Measurements from ENCODE around the gene GJD4.

The GJD4 gene

DNA sequence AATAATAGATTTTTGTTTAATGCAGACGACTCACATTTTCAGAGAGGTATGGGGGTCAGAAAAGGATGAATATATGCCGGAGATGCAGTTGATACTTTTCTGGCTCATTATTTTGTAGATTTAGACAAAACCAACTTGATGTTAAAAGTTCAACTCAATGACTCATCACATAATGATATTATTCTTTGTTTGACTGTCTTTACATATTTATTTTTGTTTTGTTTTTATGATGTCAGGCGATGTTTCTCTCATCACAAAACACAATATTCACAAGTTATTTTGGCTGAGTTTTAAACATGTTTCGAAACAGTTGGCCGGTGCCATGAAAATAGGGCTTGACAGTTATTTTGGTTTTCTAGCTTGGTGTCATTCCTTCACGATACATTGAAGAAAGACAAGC is 1.3 kb downstream of the GJD4 start:
- Histone ChIP-seq H3K27me3 (ENCODE audit: control insufficient read depth, low read length) (peaks cover 5% of the 10 kb centered on the region), H3K4me3 (ENCODE audit: low read length) (no peak overlapping the region), H3F3A (ENCODE audit: control insufficient read depth, insufficient read depth) (no peaks in the 10 kb centered on the region), H3K9me2 (replicated peaks; ENCODE audit: control insufficient read depth, low read length) (no peaks in the 10 kb centered on the region), H3K9me3 (ENCODE audit: control insufficient read depth, insufficient read depth, low read length) (no peaks in the 10 kb centered on the region), H3K79me2 (ENCODE audit: control insufficient read depth, low read length) (no peaks in the 10 kb centered on the region), H4K20me1 (ENCODE audit: control insufficient read depth, insufficient read depth, low read depth, low read length) (no peaks in the 10 kb centered on the region), H3K4me1 (ENCODE audit: control insufficient read depth, low read length) (peaks cover 7% of the 10 kb centered on the region), H3K4me2 (ENCODE audit: low read length) (no peak overlapping the region), H3K36me3 (ENCODE audit: control insufficient read depth, low read length) (no peaks in the 10 kb centered on the region), H3K27ac (ENCODE audit: low read depth, low read length) (no peak overlapping the region)
- TF ChIP-seq, protein P1, sequence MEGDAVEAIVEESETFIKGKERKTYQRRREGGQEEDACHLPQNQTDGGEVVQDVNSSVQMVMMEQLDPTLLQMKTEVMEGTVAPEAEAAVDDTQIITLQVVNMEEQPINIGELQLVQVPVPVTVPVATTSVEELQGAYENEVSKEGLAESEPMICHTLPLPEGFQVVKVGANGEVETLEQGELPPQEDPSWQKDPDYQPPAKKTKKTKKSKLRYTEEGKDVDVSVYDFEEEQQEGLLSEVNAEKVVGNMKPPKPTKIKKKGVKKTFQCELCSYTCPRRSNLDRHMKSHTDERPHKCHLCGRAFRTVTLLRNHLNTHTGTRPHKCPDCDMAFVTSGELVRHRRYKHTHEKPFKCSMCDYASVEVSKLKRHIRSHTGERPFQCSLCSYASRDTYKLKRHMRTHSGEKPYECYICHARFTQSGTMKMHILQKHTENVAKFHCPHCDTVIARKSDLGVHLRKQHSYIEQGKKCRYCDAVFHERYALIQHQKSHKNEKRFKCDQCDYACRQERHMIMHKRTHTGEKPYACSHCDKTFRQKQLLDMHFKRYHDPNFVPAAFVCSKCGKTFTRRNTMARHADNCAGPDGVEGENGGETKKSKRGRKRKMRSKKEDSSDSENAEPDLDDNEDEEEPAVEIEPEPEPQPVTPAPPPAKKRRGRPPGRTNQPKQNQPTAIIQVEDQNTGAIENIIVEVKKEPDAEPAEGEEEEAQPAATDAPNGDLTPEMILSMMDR (IDR thresholded peaks at IDR 0.05; ENCODE audit: low read depth, low read length, poor library complexity, severe bottlenecking): no peak
- no peak for TF ChIP-seq EZH2phosphoT487 (IDR thresholded peaks at IDR 0.05; ENCODE audit: borderline replicate concordance, low read length)

DNA sequence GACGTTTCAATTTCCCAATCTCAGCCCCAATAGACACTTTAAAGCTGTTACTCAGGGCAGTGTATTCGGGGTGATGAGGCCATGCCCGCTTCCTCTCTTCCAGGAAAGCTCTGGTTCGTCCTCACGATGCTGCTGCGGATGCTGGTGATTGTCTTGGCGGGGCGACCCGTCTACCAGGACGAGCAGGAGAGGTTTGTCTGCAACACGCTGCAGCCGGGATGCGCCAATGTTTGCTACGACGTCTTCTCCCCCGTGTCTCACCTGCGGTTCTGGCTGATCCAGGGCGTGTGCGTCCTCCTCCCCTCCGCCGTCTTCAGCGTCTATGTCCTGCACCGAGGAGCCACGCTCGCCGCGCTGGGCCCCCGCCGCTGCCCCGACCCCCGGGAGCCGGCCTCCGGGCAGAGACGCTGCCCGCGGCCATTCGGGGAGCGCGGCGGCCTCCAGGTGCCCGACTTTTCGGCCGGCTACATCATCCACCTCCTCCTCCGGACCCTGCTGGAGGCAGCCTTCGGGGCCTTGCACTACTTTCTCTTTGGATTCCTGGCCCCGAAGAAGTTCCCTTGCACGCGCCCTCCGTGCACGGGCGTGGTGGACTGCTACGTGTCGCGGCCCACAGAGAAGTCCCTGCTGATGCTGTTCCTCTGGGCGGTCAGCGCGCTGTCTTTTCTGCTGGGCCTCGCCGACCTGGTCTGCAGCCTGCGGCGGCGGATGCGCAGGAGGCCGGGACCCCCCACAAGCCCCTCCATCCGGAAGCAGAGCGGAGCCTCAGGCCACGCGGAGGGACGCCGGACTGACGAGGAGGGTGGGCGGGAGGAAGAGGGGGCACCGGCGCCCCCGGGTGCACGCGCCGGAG is 2.6 kb downstream of the GJD4 start:
- Histone ChIP-seq H3K9me2 (replicated peaks; ENCODE audit: control insufficient read depth, low read length) (no peaks in the 10 kb centered on the region), H3K4me1 (ENCODE audit: control insufficient read depth, low read length) (peaks cover 7% of the 10 kb centered on the region), H3F3A (ENCODE audit: control insufficient read depth, insufficient read depth) (no peaks in the 10 kb centered on the region), H3K4me2 (ENCODE audit: low read length) (no peak overlapping the region), H3K4me3 (ENCODE audit: low read length) (no peak overlapping the region), H3K9me3 (ENCODE audit: control insufficient read depth, insufficient read depth, low read length) (no peaks in the 10 kb centered on the region), H4K20me1 (ENCODE audit: control insufficient read depth, insufficient read depth, low read depth, low read length) (no peaks in the 10 kb centered on the region), H3K36me3 (ENCODE audit: control insufficient read depth, low read length) (no peaks in the 10 kb centered on the region), H3K79me2 (ENCODE audit: control insufficient read depth, low read length) (no peaks in the 10 kb centered on the region), H3K27me3 (ENCODE audit: control insufficient read depth, low read length) (peaks cover 9% of the 10 kb centered on the region), H3K27ac (ENCODE audit: low read depth, low read length) (no peak overlapping the region)
- TF ChIP-seq, protein P1 (IDR thresholded peaks at IDR 0.05; ENCODE audit: low read depth, low read length, poor library complexity, severe bottlenecking): no peak
- no peak for TF ChIP-seq EZH2phosphoT487 (IDR thresholded peaks at IDR 0.05; ENCODE audit: borderline replicate concordance, low read length)

DNA sequence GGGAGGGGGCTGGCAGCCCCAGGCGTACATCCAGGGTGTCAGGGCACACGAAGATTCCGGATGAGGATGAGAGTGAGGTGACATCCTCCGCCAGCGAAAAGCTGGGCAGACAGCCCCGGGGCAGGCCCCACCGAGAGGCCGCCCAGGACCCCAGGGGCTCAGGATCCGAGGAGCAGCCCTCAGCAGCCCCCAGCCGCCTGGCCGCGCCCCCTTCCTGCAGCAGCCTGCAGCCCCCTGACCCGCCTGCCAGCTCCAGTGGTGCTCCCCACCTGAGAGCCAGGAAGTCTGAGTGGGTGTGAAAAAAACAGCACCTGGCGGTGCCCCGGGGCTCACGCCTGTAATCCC is 3.2 kb downstream of the GJD4 start:
- no peak overlapping the region for H3K4me2 ChIP-seq (ENCODE audit: low read length)
- H3K27ac ChIP-seq (ENCODE audit: low read depth, low read length): no peak overlapping the region

More for the DNA sequence above, 3.2 kb downstream of the GJD4 start:
- no peaks in the 10 kb centered on the region for H3K9me3 ChIP-seq (ENCODE audit: control insufficient read depth, insufficient read depth, low read length)
- no peaks in the 10 kb centered on the region for H4K20me1 ChIP-seq (ENCODE audit: control insufficient read depth, insufficient read depth, low read depth, low read length)
- no peak for TF ChIP-seq EZH2phosphoT487 (IDR thresholded peaks at IDR 0.05; ENCODE audit: borderline replicate concordance, low read length)
- TF ChIP-seq, protein P1 (IDR thresholded peaks at IDR 0.05; ENCODE audit: low read depth, low read length, poor library complexity, severe bottlenecking): no peak
- no peaks in the 10 kb centered on the region for H3K36me3 ChIP-seq (ENCODE audit: control insufficient read depth, low read length)
- H3F3A ChIP-seq (ENCODE audit: control insufficient read depth, insufficient read depth): no peaks in the 10 kb centered on the region
- no peak overlapping the region for H3K4me3 ChIP-seq (ENCODE audit: low read length)
- no peaks in the 10 kb centered on the region for H3K79me2 ChIP-seq (ENCODE audit: control insufficient read depth, low read length)
- no peaks in the 10 kb centered on the region for H3K9me2 ChIP-seq (replicated peaks; ENCODE audit: control insufficient read depth, low read length)
- peaks cover 13% of the 10 kb centered on the region for H3K27me3 ChIP-seq (ENCODE audit: control insufficient read depth, low read length)
- H3K4me1 ChIP-seq (ENCODE audit: control insufficient read depth, low read length): peaks cover 7% of the 10 kb centered on the region
